GM11168 (cell line): ENCODE data around the gene NUDT3.

ENCODE experiments used
- in situ Hi-C: fragments of 300-500 bp; cut with MboI; formaldehyde crosslinking; loops from one replicate; pipeline ENCODE4 v1.12.0; 2022; ENCODE audit warnings: low sequenced_read_pairs; ENCODE audit not compliant: unreplicated experiment

The NUDT3 gene

DNA sequence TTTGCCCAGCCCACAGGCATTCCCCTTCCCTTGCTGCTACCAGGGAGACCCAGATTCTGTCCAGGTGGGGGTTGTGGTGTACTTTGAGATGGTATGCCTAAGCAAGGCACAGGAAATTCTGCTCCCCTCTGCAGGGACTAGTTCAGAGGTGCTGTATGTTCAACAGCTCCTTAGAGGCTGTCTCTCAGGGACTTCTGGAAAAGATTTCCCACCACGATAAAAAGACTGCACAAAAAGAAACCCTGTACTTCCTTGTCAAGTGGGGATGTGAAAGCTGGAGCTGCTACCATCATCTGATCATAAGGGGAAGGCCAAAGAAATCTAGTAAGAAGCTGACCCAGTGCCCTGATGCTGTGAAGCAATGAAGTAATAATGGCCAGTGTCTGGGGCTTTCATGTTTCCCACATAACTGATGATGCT, 92.1 kb downstream of the NUDT3 start:
- in situ Hi-C loops = no loop called here

DNA sequence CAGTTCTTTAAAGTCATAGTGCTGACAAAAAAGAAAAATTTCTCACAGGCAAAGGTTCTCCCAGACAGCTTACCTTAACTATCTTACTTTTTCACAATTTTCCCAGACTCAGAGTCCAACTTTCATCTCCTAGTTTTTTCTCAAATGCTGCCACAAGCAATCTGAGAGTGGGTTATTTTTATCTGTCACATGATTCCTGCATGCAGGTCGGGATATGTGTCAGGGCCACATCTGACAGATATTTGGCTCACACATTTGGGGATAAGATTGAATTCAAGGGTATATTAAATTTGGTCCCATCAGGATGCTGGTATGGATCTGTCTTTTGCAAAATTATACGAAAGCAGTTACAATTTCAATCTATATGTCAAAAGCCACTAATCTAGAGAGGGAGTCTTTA, 93.5 kb downstream of the NUDT3 start:
- in situ Hi-C loops = no loop called here

GRCh38 chr6:34295721-34296120, 96.7 kb downstream of the NUDT3 start:
- in situ Hi-C loops = no loop called here

DNA sequence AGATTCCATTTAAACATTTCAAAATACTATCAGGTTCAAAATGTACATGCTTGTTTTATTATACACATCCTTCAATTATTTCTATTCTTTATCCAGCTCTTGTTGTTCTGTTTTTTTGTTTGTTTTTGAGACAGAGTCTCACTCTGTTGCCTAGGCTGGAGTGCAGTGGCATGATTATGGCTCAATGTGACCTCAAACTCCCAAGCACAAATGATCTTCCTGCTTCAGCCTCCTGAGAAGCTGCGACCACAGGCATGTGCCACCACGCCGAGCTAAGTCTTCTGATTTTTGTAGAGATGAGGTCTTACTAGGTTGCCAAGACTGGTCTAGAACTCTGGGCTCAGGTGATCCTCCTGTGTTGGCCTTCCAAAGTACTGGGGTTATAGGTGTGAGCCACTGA, 99.5 kb downstream of the NUDT3 start:
- in situ Hi-C loops = no loop called here

GRCh38 chr6:34289137-34289536, 103.3 kb downstream of the NUDT3 start:
- in situ Hi-C loops = no loop called here

GRCh38 chr6:34288581-34288980, 103.9 kb downstream of the NUDT3 start:
- in situ Hi-C loops = no loop called here

DNA sequence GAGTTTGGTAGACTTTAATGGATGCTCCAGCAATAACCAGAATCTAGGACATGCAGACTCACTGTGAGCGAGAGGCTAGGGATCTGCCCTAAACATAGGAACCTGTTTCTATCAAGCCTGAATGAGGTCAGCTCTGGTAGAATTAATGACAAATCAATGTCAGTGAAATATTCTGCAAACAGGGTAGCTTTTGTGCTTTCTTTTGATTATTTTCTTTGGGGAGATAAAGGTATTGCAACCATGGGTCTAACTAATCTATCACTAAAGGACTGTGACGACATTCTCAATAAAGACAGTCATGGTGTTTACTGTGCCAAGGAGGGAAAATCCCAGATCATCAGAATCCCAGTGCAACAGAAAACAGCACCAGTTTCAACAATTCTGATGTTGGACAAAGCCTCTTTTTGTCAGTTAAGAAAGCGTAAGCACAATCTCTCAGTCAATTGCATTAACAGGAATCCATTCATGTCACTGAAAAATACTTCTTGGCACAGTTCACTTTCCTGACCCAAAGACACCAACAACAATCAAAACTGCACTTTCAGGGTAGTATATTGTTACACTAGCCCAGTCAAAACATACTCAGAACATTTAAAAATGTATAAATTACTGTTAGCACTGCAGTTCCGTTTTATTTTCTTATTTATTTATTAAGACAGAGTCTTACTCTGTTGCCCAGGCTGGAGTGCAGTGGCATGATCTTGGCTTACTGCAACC, 106.9 kb downstream of the NUDT3 start:
- in situ Hi-C loops = no loop called here

- in situ Hi-C loops = no loop called here
Observed at GRCh38 chr6:34284563-34285447, 107.7 kb downstream of the NUDT3 start.

DNA sequence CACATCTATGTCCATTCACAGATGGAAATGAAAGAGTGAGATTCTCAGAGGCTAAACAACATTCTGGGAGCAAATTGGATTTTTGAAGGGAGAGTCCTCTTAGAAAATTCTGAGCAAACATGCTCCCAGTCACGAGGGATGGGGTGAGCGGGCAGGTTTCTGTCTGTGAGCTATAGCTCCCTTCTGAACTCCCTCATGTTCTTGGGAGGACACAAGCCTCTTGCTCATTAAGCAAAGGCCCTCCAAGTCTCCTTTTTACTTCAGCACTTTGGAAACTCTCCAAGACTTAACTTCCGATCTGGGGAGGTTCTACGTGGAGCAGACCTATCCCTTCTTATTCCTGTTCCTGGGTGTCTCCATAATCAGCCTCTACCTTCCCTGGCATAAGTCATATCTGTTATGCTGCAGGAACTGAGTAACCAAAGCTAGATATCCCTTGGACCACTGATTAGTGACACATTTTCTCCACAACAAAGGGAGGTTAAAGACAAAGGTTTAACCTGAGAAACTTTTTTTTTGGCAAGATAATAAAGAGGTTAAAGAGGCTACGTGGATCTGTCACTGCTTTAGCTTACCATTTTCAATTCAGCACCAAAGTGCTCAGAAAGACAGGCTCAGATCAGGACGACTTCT, 110.7 kb downstream of the NUDT3 start:
- in situ Hi-C loops = no loop called here

DNA sequence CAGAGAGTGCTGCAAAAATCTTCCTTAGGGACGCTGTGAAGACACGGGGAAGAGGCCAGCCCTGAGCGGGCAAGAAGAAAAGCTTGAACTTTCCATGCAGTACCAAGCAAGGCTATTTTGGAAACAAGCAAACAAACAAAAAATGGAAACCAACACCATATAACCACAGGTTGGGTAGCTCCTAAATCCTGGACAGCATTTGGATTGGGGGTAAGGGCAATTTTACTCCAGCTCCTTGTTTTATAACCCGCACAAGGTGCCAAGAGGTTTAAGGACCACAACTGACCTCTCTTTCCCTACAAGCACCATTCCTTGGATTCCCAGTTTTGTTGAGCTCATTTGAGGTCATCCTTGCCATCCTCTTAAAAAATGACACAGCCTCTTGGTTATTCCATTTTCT, 112.3 kb downstream of the NUDT3 start:
- in situ Hi-C loops = no loop called here

GRCh38 chr6:34278833-34279232, 113.6 kb downstream of the NUDT3 start:
- in situ Hi-C loops = no loop called here

DNA sequence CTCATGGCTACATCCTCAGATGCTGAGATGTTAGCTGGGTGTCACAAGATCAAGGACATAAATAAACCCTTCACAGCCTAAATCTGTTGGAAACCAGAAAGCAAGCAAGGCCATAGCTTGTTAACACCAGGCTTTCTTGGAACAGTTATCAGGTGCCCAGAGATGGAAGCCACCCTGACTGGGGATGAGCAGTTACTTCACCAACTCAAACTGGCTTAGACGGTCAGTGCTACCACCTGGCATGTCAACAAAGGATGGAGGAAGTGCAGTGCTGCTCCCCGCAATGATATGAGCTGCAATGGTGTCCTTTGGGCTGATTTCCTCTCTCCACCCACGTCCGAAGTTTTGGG, 114.7 kb downstream of the NUDT3 start:
- in situ Hi-C loops = no loop called here

DNA sequence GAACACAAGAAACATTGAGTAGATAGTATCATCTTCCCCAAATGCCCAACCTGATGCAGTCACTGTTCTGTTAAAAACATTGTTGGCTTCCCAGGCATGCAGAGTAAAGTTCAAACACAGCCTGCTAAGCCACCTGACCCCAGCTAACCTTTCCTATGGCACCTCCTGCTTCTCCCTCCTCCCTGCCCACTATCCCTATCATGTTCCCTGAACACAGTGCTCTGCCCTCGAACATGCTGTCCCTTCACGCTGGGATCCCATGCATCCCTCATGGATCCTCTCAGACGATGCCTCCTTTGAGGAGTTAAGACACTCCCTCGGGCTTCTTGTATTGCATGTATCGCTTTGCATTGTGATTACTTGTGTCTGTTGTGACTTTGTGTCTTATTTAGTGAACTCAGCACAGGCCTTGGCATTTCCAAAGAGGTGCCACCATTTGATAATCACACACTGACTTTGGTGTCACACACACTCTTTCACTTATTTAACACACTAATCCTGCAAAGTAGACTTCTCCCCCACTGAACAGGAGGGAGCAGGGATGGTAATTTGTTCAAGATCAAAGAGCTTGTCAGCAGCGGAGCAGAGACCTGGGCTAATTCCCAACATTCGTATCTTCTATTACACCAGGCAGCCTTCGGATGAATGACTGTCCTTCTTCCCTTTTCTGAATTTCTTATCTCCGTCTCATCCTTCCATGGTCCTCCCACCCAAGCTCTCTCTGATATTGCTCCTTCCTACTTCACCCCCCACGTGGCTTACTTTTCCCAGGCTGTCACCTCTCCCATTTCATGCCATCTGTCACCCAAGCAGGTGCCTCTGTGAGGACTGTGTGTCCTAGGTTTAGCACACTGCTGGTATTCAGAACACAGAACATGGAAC, 115.3 kb downstream of the NUDT3 start:
- in situ Hi-C loops = no loop called here

GRCh38 chr6:34276191-34276590, 116.3 kb downstream of the NUDT3 start:
- in situ Hi-C loops = no loop called here

GRCh38 chr6:34275128-34275804, 117.2 kb downstream of the NUDT3 start:
- in situ Hi-C loops = no loop called here

DNA sequence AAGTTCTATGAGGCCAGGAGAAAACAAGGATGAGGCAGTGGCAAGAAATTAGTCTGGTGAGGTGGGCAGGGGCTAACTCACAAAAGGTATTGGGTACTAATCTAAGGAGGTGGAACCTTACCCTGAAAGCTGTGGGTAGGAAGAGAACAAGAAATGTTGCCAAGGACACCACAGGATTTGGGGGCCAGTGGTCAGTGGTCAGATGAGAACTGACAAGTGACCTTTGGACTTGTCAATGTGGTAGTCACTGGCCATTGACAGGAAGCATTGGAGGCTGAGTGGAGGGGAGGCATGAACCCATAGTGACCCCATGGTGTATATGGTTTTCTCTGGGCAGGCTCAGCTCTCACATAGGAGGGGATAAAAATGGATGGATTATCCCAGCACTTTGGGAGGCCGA, 118.3 kb downstream of the NUDT3 start:
- in situ Hi-C loops = no loop called here

DNA sequence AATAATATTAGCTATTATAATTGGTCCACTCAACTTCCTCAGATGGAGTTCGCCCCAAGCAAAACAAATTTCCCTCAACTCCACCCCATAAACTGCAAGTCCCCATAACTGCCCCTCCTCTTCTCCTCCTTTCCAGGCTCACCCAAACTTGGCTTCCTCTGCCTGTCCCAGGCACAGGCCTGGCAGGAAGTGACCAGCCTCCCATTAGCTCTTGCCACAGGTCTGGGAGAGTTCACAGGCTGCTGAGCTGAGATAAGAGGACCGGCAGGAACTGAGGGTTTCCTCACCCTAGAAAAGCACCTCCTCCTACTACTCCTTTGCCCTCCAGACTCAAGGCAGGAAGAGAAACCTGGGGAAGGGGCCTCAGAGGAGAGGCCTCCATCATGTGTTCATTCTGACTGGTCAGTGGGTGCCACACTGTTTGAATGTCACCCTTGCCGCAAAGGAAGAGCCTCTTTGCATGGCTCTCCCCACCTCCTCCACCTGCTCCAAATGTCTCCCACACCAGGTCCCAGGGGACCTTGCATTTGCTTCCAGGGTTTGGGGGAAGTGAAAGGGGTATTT, 119.1 kb downstream of the NUDT3 start:
- in situ Hi-C loops = no loop called here

- in situ Hi-C loops = no loop called here
Observed at GRCh38 chr6:34272013-34272926, 120.2 kb downstream of the NUDT3 start.
